Glomerular endothelial cell (primary cell): ENCODE results near the gene CFAP157. TPM values are rescaled to one million over a fixed set of nuclear protein-coding genes. Genes with fewer than 3 reads are reported as not detected.

Experiments used
- DNase-seq: peaks from one replicate; pipeline ENCODE4 v3.0.0-alpha.2; 2011; ENCODE audit warnings: low read depth, low spot score; ENCODE audit errors: extremely low read depth
- total RNA-seq: library from RNA; depleted of rRNA; stranded (reverse); fragments of >200 nt; gene quantifications from 2 replicates; pipeline ENCODE4 v1.2.3, GENCODE V29; 2015

The CFAP157 gene
- not detected in 2 replicates for total RNA-seq

- DNase-seq = no peak
Measured at GRCh38 chr9:127706836-127707241, at the start of gene CFAP157. TSS of gene CFAP157 (plus strand) at chr9:127706988. CDS start at chr9:127707032, 44 bp downstream.

GRCh38 chr9:127658428-127658827, 48.4 kb upstream of the CFAP157 start:
- DNase-seq = no peak

- no peak for DNase-seq
Measured at GRCh38 chr9:127660886-127661741, 45.7 kb upstream of the CFAP157 start.

GRCh38 chr9:127662617-127663016, 44.2 kb upstream of the CFAP157 start:
- no peak for DNase-seq

GRCh38 chr9:127664324-127664677, 42.5 kb upstream of the CFAP157 start:
- DNase-seq = no peak

GRCh38 chr9:127664678-127665507, 41.9 kb upstream of the CFAP157 start:
- DNase-seq = no peak

GRCh38 chr9:127667127-127667844, 39.5 kb upstream of the CFAP157 start:
- DNase-seq = no peak

- no peak for DNase-seq
Measured at GRCh38 chr9:127667906-127668305, 38.9 kb upstream of the CFAP157 start.

GRCh38 chr9:127673234-127673633, 33.6 kb upstream of the CFAP157 start:
- no peak for DNase-seq

GRCh38 chr9:127676638-127677037, 30.1 kb upstream of the CFAP157 start:
- no peak for DNase-seq

GRCh38 chr9:127679506-127679905, 27.3 kb upstream of the CFAP157 start:
- DNase-seq = no peak

- no peak for DNase-seq
Measured at GRCh38 chr9:127680226-127680625, 26.6 kb upstream of the CFAP157 start.

- no peak for DNase-seq
Measured at GRCh38 chr9:127680846-127681245, 25.9 kb upstream of the CFAP157 start.

GRCh38 chr9:127682351-127683136, 24.2 kb upstream of the CFAP157 start:
- DNase-seq = no peak

GRCh38 chr9:127683723-127684122, 23.1 kb upstream of the CFAP157 start:
- no peak for DNase-seq

- DNase-seq = no peak
Measured at GRCh38 chr9:127684576-127684975, 22.2 kb upstream of the CFAP157 start.

GRCh38 chr9:127686461-127687393, 20.1 kb upstream of the CFAP157 start:
- no peak for DNase-seq

- no peak for DNase-seq
Measured at GRCh38 chr9:127689329-127690000, 17.3 kb upstream of the CFAP157 start.

- DNase-seq = no peak
Measured at GRCh38 chr9:127690735-127691134, 16.1 kb upstream of the CFAP157 start.
